PC-9 (cell line): ENCODE data around the gene ASMT.
"Not testable (repeated sequence)": the region's sequence is repeated elsewhere in the genome, so short reads cannot be mapped to it uniquely, and the experiment has no call there.

ENCODE experiments used
- EZH2 ChIP-seq: fragments of 200-600 bp; sonication (generic); IDR thresholded peaks from 2 replicates; pipeline ENCODE4 v1.8.0; 2017; ENCODE audit warnings: antibody characterized with exemption, low read depth
- TF ChIP-seq, protein P1 (sequence below): fragments of 200-600 bp; sonication (generic); conservative IDR thresholded peaks from 2 replicates; pipeline ENCODE4 v1.6.1; 2017; ENCODE audit warnings: mixed run types, antibody characterized with exemption, mild to moderate bottlenecking, moderate library complexity

DNA sequence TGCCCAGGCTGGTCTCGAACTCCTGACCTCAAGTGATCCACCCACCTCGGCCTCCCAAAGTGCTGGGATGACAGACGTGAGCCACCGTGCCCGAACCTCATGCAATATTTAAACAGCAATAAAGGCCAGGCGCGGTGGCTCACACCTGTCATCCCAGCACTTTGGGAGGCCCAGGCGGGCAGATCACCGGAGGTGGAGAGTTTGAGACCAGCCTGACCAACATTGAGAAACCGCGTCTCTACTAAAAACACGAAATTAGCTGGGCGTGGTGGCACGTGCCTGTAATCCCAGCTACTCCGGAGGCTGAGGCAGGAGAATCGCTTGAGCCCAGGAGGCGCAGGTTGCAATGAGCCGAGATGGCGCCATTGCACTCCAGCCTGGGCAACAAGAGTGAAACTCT is 40.7 kb upstream of the ASMT start:
- TF ChIP-seq, protein P1, sequence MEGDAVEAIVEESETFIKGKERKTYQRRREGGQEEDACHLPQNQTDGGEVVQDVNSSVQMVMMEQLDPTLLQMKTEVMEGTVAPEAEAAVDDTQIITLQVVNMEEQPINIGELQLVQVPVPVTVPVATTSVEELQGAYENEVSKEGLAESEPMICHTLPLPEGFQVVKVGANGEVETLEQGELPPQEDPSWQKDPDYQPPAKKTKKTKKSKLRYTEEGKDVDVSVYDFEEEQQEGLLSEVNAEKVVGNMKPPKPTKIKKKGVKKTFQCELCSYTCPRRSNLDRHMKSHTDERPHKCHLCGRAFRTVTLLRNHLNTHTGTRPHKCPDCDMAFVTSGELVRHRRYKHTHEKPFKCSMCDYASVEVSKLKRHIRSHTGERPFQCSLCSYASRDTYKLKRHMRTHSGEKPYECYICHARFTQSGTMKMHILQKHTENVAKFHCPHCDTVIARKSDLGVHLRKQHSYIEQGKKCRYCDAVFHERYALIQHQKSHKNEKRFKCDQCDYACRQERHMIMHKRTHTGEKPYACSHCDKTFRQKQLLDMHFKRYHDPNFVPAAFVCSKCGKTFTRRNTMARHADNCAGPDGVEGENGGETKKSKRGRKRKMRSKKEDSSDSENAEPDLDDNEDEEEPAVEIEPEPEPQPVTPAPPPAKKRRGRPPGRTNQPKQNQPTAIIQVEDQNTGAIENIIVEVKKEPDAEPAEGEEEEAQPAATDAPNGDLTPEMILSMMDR = not testable (repeated sequence)
- TF ChIP-seq EZH2 = not testable (repeated sequence)
